HG03521 (cell line): ENCODE results near the gene GRAMD2B.
A peak's percentile ranks its signal among the peaks of the same experiment; 100 is the strongest.
"Not testable (repeated sequence)": the region's sequence is repeated elsewhere in the genome, so short reads cannot be mapped to it uniquely, and the experiment has no call there.

Experiments
- ATAC-seq: cut with Tn5 transposase; IDR thresholded peaks from one replicate; pipeline ENCODE4 v1.9.1; 2021; ENCODE audit warnings: mild to moderate bottlenecking, moderate library complexity; ENCODE audit not compliant: unreplicated experiment

GRAMD2B gene

DNA sequence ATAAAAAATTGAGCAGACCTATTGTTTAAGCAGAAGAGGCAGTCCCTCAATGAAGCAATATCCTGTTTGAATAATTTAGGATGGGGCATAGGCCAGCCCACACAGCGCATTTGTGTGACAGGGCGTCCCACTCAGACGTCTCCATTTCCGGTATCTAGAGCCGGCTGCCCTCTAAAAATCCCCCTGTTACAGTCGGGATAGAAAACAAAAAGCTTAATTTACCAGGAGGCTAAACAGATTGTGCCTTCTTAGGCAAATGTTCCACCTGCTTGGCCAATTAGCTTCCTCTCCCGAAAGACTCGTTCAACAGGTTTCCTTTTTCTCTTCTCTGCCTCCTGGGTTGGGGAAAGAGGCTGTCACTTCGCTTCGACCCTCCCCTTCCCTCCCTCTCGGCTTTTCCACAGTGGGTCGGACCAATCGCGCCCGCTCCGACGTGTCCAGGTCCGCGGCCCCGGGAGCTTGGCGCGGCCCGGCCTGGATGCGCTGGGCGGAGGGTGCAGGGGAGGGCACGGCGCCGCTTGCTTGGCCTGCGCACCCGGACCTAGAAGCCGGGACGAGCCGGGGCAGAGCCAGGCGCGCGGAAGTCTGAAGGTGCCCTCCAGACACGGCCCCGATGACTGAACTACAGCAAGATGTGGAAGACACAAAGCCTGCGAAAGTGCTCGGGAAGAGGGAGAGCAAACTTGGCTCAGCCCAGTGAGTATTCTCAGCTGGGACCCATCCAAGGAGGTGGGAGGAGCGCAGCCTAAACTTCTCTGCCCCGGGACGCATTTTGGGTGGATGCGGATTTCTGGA is at the start of gene GRAMD2B:
Gene GRAMD2B (plus strand): TSS at position 416 of the 795 bp plus-strand sequence. CDS start 198 bp downstream, at position 614.
- peak; percentile 80 for ATAC-seq

GRCh38 chr5:126374109-126374416 is 49.1 kb upstream of the GRAMD2B start:
- no peak for ATAC-seq

GRCh38 chr5:126376443-126376842 is 46.8 kb upstream of the GRAMD2B start:
- ATAC-seq, result no peak

DNA sequence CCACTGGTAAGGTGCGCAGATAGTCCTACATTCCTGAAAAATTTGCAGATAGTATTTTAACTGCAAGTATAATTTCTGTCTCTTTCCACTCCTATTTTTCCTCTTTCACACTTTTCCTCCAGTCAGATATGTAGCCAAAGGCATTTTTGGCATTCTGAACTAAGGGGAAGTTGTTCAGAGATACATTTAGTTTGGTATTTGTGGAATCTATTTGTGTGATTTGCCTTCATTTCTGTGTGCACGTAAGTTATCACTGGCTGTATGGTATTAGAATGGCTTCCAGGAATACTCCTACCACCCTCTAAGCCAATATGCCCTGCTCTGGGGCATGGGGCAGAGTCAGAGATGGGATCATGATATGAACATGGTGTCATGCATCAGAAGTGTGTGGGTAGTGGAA is 45.8 kb upstream of the GRAMD2B start:
- no peak for ATAC-seq

DNA sequence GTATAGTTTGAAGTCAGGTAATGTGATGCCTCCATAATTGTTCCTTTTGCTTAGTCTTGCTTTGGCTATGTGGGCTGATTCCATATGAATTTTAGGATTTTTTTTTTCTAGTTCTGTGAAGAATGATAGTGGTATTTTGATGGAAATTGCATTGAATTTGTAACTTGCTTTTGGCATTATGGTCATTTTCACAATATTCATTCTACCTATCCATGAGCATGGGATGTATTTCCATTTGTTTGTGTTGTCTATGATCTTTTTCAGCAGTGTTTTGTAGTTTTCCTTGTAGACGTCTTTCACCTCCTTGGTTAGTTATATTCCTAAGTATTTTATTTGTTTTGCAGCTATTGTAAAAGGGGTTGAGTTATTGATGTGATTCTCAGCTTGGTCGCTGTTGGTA is 42.9 kb upstream of the GRAMD2B start:
- not testable (repeated sequence) for ATAC-seq

GRCh38 chr5:126383246-126383645 is 40.0 kb upstream of the GRAMD2B start:
- no peak for ATAC-seq

DNA sequence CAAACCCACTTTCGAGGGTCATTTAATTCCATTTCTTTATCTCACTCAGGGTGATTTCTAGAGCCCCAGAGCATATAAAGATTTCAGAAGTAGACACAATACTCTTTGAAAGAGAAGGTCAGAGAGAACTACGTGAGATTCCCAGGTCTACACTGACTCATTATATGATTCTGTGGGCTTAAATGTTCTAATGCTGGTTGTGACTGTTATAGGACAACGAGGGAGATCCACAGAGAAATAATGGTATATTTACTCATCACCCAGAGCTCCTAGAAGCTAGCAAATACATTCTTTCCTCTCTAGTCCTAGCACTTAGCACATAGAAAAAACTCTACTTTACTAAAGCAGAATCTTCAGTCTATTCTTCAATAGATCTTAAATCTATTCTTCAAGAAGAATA is 39.4 kb upstream of the GRAMD2B start:
- no peak for ATAC-seq

DNA sequence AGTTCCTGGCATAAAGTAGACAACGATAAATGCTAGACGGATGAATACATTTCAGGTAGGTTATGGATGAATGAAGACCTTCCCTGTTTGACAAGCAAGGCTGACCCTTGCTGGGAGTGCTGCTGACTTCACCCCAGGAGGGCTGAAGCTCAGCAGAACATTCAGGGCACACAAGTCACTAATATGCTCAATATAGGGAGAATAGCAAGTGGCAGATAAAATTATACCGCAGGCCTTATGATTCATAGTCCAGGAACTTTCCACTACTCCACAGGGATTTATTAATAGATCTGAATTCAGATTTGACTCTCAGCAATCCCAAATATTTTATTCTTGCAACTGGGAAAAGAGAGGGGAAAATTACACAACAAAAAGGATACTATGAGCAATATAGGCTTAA is 38.2 kb upstream of the GRAMD2B start:
- no peak for ATAC-seq

DNA sequence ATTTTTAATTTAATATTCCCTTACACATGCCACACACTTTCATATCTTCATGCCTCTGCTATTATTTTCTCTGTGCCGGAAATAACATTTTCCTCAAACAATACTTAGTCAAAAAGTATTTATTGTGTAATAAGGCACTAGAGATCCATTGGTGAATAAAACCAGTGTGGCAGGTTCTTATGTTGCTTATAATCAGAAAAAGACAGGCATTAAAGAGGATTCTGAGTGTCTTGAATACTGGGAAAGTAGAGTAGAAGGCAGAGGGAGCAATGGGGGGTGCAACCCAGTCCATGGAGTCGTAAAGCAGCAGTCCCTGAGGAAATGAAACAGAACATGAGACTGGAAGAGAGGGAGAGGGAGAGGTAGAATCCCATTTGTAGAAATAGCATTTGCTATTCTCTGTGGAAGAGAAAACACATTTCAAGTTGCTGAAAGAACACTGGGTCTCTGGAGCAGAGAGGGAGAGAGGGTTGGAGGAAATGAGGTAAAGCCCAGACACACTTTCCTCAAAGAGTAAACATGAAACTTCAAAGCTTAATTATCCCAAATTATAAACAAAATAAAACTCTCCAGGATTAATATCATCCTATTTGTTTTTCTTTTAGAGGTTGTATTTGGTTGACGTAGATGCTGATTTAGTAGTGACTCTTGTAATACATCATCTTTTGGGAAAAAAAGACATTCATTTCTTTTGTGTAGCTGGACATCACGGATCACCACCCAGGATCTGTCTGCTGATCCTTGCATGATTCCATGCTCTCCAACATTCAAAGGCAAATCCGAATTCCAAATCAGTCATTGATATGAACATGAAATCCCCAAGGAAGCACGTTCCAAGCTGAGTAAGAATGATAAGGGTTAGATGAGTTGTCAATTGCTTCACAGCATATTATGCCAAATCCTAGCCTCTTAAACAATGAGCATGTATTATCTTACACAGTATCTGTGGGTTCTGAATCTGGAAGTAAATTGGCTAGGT is 37.4 kb upstream of the GRAMD2B start:
- no peak for ATAC-seq

- no peak for ATAC-seq
Measured at GRCh38 chr5:126389179-126389578, 34.0 kb upstream of the GRAMD2B start.

DNA sequence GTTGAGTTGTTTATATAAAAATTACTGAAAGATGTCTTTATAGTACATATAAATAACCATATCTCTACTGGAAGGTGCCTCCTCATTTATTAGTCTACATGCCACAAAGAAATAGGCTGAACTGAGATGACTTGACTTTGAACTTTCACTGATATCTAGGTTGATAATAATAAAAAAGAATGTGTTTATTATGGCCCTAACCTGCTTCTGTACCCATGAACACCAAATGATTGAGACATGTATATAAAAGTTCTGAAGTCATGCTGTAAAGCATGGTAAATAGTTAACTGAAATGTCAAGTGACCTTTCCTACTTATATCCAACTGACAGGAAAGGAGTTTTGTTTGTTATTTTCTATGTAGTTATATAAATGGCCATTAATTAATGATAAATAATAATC is 33.2 kb upstream of the GRAMD2B start:
- no peak for ATAC-seq

- ATAC-seq, result no peak
Measured at GRCh38 chr5:126391386-126391785, 31.8 kb upstream of the GRAMD2B start.

DNA sequence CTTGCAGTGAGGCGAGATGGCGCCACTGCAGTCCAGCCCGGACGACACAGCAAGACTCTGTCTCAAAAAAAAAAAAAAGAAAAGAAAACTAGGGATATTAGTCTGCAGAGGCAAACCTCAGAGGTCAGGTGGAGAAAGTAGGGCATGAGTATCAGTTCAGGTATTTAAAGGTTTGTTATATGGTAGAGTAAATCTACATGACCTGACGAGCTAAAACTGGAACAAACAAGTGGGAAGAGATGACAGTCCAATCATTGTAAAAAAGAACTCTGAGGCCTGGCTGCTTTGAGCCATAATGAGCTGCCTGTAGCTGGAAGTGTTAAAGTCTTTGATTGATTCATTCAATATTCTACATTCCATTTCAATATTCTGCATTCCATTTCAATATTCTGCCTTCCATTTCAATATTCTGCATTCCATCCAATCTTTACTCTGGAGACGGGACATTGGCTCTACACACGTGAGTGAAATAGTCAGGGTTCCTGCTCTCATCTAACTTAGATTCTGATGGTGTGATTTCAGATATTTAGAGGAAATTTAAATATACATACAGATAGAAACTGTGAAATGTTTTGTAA is 28.9 kb upstream of the GRAMD2B start:
- ATAC-seq, result no peak

GRCh38 chr5:126395198-126395597 is 28.0 kb upstream of the GRAMD2B start:
- ATAC-seq, result no peak

- ATAC-seq, result no peak
Measured at GRCh38 chr5:126395605-126396004, 27.6 kb upstream of the GRAMD2B start.

DNA sequence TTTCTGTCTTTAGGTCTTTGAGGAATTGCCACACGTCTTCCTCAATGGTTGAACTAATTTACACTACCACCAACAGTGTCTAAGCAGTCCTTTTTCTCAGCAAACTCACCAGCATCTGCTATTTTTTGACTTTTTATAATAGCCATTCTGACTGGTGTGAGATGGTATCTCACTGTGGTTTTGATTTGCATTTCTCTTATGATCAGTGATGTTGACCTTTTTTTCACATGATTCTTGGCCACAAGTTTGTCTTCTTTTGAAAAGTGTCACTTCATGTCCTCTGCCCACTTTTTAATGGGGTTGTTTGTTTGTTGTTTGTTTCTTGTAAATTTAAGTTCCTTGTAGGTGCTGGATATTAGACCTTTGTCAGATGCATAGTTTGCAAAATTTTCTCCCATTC is 26.5 kb upstream of the GRAMD2B start:
- not testable (repeated sequence) for ATAC-seq

DNA sequence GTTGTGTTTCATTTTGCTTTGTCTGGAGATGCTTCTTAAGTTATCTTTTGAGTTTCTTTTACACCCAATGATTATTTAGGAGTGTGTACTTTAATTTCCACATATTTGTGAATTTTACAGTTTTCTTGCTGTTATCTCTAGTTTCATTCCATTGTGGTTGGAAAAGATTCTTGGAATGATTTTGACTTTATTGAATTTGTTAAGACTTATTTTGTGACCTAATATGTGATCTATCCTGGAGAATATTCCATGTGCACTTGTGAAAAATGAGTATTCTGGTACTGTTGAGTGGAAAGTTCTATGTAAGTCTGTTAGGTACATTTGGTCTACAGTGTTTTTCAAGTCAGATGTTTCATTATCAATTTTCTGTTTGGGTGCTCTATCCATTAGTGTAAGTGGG is 24.4 kb upstream of the GRAMD2B start:
- ATAC-seq, result no peak

DNA sequence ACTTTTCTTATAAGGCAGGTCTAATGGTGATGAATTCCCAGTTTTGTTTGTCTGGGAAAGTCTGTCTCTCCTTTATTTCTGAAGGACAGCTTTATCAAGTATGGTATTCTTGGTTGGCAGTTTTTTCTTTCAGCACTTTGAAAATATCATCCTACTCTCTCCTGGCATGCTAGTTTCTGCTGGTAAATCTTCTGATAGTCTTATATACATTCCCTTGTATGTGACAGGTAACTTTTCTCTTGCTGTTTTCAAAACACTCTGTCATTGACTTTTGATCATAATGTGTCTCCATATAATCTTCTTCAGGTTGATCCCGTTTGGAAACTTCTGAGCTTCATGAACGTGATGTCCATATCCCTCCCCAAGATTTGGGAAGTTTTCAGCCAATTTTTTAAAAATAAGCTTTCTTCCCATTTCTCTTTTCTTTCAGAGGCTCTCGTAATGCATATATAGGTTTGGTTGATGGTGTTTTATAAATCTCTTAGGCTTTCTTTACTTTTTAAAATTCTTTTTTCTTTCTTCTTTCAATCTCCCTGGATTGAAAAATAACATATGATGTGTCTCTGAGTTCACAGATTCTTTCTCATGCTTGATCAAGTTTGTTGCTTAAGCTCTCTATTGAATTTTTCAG is 22.5 kb upstream of the GRAMD2B start:
- no peak for ATAC-seq

GRCh38 chr5:126402621-126403555 is 20.3 kb upstream of the GRAMD2B start:
- ATAC-seq, result no peak

GRCh38 chr5:126403876-126404275 is 19.3 kb upstream of the GRAMD2B start:
- ATAC-seq, result no peak
